Cortex of kidney (tissue), 1 donor: ENCODE measurements around the gene OSBPL5.

Source experiments
- DNase-seq: peaks from one replicate; lab custom pipeline; 2025; lab: John Stamatoyannopoulos, UW

The OSBPL5 gene

GRCh38 chr11:3164138-3164551, 965 bp downstream of the OSBPL5 start:
- no peak for DNase-seq

- DNase-seq: no peak
Observed at GRCh38 chr11:3163241-3163981, 1.7 kb downstream of the OSBPL5 start.

DNA sequence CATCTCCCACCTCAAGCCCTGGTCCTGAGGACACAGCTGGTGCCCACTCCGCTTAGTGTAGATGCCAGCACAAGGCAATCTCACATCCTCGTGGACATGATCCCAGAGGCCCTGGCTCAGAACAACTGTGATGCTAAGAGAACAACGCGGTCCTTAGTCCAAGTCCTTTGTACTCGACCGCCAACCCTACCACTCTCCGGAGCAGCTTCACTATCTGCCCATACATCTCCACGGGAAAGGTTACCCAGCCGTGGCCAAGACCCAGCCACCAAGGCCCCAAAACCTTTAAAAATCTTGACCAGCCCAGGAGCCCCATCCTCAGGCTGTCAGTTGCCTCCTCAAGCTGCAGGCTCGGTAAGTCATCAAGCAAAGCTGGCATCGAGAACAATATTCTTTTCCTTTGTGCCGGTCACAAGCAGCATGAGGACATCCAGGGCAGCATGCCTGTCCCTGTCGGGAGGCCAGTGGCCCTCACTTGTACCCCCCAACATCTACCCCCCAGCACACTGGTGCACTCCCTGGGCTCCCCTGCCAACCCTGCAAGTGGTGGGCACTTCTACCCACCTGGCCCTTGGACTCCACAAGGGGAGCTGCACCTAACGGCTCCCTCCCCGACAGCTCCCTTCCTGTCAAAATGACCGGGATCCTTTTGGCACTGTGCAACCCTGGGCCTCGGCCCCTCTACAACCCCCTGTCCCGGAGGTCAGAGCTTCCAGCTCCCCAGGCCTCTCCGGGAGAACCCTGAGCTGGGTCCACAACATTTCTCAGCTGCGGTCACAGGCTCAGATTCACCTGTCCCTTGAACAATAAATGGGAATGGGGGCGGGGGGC, 2.5 kb downstream of the OSBPL5 start:
- no peak for DNase-seq

GRCh38 chr11:3161720-3162409, 3.2 kb downstream of the OSBPL5 start:
- DNase-seq: no peak

- DNase-seq: no peak
Observed at GRCh38 chr11:3161309-3161708, 3.8 kb downstream of the OSBPL5 start.

DNA sequence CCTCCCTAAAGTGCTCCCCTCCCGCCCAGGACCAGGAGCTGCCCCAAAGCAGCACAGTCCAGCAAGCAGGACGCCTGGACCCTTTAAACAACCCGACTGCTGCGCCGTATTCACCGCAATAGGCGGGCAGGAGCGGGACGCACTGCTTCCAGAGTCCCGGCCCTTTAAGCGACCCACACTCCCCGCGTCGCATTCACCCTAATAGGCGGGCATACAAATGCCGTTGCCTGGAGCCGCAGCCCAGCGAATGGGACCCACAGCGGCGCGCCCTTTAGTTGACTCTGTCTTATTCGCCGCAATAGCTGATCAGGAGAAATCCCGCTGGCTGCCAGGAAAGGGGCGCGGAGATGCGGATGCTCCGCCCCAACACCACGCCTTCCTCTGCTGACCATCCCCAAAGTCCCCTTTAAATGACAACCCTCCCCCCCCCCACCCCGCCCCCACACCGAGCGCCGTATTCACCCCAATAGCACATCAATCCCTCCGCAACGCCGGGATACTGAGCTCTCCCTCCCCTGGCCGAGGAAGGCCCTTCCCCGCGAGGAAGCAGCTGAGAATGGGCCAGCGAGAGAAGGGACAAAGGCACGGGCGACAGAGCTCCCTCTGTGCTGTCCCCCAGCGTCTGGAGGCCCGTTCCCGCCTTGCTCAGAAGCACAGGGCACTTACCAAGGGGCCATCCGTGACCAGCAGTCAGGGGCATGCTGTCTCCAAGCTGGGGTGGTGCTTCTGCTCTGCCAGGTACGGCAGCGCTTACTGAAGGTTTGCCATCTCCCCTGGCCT, 4.7 kb downstream of the OSBPL5 start:
- no peak for DNase-seq

DNA sequence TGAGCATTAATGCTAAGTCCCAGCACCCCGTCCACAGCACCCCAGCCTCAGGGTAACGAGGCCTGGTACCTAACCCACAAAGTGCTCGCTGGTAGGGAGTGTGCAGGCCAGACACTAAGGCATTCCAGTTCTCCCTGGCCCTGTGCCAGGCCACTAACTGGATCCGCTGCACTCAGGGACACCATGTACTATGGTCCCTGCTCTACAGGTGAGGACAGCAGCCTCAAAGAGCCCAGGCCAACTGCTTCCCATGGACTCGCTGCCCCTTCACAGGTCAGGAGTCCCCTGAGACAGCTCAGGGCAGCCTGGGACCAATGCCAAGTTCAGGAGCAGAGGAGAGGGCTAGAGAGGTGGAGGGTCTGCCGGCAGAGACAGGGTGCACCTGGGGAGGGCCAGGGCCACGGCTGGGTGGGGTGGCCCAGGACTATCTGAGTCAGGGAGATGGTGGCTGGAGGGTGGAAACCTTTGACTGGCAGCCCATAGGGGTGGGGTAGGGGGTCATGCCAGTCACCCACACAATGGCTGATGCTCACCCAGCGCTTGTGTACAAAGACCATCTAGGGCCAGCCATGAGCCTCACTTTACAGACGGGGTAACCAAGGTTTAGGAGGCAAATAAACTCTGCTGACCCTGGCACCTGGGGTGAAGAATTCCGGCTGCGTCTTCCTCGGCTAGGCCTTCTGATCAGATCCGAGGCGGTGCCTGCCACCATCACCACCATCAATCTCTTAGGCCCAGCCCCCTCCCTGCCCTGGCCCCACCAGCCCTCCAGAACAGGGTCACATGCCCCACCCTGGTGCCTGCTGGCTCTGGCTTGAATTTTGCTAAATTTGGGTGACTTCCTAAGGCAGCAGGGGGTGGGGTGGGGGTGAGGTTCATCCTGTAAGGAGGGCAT, 5.6 kb downstream of the OSBPL5 start:
- no peak for DNase-seq

GRCh38 chr11:3158821-3159220, 6.3 kb downstream of the OSBPL5 start:
- DNase-seq: no peak

DNA sequence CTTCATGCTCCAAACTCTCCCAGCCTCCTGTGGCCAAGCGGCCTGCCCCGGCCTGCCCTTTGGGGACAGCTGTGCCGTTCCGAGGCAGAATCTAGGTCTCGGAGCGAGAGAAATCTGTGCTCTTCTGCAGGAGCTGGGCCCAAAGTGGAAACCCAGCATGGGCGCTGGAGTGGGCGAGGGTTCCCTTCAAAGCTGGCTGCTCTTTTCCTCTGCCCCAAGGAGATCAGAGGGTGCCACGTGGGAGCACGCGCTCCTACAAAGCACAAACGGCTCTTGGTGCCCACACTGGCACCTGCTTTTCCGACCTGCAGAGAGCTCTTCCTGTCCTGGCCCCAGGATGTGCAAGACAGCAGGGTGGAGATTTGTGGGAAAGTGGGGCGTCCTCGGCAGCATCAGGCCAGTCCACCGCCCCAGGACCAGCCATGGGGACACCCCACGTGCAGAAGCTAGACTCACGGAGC, 6.9 kb downstream of the OSBPL5 start:
- no peak for DNase-seq

DNA sequence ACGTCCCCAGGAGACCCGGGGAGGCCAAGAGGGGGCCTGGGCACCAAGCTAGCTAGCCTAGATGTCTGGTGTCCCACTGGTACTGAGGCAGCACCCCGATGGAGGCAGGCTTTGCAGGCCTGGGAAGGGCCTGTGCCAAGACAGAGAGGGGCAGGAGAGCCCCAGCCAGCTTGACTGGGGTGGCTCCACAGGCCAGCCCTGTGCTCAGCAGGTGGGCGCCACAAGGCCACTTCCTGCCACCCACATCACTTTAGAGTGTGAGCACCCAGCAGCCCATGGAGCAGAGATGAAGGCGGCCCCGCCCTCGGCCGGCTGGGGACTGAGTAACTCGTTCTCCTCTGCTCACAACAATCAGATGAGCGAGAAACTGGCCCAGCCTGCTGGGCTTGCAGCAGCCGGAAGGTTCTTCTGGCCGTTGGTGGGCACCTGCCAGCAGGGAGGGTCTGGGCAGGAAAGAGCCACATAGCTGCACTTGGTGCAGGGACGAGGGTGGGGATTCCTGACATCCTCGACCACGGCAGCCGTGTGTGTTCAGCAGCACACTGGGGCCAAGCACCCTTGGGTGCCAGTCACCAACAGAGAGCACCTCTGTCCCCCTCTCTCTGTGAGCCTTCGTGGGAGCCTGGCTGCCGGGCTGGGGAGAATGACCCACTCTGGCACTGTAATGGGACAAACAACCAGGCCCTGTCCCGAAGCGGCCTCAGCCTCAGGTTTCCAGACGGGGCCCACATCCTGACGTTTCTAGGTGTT, 7.6 kb downstream of the OSBPL5 start:
- no peak for DNase-seq

GRCh38 chr11:3156661-3157311, 8.3 kb downstream of the OSBPL5 start:
- DNase-seq: no peak

DNA sequence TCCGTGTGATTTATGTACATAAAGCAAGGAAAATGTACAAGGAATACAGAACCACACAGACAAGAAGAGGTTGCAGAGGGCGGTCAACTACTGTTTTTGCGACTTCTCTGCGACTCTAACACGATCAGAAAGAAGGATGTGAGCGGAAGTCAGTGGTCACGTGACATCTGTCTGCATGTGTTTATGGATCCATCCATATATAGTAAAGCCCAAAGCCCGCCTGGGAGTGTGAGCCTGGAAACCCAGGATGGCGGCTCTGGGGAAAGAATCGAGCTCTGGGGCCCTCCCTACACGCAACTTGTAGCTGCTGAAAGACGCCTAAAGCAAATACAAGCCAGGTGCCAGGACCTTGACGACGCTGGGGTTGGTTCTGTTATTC, 8.8 kb downstream of the OSBPL5 start:
- no peak for DNase-seq

DNA sequence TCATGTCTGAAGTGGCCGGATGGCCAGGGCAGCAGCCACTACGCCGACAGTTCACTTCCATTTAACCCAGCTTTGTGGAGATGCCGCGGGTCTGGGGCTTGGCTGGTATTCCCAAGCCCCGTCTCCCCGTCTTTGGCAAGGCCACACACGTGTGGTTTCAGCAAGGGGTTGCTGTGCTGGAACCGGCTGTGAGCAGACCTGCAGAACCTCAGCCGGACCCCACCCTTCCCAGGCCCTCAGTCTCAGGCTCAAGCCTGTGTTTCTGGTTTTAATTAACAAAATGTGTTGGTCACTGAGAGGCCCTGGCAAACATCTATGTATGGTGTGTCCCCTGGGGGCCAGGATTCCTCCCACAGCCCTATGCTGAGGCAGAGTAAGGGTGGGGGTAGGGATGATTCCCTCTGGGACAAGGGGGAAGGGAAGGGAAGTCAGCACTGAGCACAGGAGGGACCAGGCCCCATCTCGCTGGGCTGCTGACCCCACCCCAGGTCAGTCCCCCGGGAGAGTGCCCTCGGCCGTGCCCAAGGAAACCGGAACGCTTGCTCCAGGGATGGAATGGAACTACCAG, 9.3 kb downstream of the OSBPL5 start:
- DNase-seq: no peak

- no peak for DNase-seq
Observed at GRCh38 chr11:3155216-3155615, 9.9 kb downstream of the OSBPL5 start.

- no peak for DNase-seq
Observed at GRCh38 chr11:3154001-3154599, 11.0 kb downstream of the OSBPL5 start.

- no peak for DNase-seq
Observed at GRCh38 chr11:3153291-3153861, 11.7 kb downstream of the OSBPL5 start.

DNA sequence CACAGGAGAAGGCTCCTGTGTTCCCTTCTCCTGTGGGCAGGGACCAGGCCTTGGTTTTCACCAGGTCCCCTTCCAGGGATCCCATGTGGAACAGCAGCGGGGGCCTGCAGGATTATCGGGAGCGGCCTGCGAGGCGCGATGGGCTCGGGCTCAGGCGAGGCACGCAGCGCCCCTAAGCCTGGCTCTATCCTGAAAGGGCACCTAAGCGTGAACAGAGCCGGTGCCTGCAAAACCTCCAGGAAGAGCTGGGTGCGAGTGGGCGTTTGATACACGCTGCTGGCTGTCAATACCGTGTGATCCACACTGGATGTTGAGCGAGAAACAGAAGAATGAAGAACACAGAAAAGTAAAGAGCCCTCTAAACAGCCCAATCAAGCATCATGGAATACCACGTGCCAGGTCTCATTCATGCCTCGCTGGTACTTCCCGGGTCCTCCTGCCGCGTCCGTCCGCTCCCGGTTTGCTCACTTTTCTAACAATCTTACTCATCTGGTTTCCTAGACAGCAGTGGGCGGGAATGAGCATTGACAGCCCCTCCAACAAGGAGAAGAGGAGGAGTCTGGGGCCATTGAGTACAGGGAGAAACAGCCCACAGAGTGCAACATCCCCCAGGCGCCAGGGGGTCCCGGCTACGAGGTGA, 12.5 kb downstream of the OSBPL5 start:
- DNase-seq: no peak

- no peak for DNase-seq
Observed at GRCh38 chr11:3150726-3151125, 14.4 kb downstream of the OSBPL5 start.
